NCI-H510A treated with DMSO at 0.1 percent for 48 hours (cell line): ENCODE data around the gene DCAF12.
"Not testable (repeated sequence)": the region's sequence is repeated elsewhere in the genome, so short reads cannot be mapped to it uniquely, and the experiment has no call there.

ENCODE experiments used
- DNase-seq: peaks from one replicate; lab custom pipeline; 2025; lab: John Stamatoyannopoulos, UW

Gene DCAF12

DNA sequence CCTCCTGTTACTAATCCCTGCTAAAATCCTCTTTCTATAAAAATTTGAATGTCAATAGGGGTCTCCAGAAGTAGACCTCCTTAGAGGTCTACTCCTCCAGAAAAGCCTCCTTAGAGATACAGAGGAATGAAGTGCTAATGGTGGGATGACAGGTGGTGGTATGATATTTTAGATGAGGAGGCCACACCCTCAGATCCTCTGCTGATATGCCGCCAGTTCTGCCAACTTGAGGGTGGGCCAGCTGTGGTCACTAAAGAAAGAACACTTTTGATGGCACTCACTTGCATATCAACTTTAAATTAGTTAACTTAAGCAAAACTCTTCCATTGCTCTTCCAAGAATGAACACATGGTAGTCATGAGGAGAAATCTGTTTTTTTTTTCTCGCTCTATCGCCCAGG lies 61.0 kb downstream of the DCAF12 start:
- DNase-seq: no peak

- no peak for DNase-seq
These were observed 66.5 kb downstream of the DCAF12 start for GRCh38 chr9:34059954-34060353.

- DNase-seq: no peak
These were observed 67.2 kb downstream of the DCAF12 start for GRCh38 chr9:34059281-34059680.

GRCh38 chr9:34049630-34050384 lies 76.7 kb downstream of the DCAF12 start:
- peak; percentile 26 for DNase-seq

DNA sequence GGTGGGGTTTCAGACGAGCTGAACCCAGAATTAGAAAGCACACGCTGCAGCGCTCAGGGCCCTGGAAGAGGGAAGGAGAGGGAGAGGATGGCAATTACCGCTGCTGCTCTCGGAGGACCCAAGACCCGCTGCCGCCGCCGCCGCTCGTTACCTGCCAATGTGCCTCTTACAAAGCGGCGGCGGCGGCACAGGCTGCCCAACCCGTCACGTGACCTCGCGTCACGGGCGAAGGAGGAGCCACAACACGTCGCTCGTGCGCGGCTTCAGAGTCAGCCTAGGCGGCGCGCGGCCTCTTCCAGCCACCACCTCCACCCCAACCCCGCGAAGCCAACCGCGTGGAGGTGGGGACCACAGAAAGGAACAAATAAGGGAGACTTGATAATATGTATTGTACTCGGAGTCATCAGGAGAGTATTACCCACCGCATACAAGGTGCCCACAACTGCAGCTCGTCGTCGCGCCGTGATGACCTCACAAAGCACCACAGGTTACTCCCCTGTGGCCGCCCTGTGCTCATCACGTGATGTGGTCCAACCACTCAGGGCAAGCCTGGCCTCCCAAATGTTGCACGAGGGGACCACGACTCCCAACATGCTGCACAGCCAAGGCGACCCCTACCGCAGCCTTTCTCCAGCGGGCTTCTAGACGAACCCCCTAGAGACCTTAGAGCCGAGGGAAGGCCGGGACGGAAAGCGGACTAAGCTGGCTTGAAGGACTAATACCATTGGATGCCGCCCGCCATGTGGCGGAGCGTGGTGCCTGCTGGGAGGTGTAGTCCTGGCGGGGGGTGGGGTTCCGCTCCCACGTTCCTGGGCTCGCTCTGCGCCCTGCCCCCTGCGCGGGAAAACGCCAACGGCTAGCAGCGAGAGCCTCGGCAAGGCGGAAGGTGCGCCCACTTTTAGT lies 77.5 kb downstream of the DCAF12 start, which contains the start of gene UBAP2:
UBAP2 (minus strand) TSS at position 161 of the 903 bp plus-strand sequence. CDS start 31,739 bp downstream, outside the sequence.
- peak; percentile 89 for DNase-seq

DNA sequence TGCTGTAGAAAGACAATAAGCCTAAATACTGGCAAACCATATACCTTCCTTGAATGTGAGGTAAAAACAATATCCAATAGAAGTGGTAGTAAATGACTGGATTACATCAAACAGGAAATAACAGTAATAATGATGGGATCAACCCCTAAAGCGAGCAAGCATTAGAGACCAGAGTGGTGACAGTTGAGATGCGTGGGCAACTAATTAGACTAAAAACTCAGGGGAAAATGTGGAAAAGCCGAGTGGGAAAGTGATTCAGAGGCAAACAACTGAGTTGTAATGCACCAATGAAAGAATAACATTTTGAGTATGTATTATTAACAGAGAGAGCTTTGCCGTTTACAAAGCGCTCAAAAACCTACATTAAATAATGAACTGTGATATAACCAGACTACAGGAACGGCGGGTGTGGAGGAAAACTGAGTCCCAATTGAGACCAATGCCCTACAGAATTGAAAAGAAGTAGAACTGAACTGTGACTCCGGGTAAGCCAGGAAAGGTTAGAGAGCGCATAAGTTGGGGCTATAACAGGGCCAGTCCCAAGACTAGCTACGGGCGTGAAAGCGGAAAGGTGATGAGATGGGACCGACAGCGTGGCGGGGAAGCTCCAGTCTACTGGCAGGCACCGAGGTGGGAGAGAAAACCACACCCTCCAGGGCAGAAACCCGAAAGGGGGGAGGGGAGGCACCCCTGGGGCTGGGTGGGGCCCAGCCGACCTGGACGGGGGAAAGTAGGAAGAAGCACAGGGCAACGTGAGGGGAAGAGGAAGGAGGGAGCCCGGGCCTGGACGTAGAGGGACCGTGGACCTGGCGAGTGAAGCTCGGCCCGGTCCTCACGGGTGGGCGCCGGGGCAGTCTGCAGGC lies 78.4 kb downstream of the DCAF12 start:
- peak; percentile 23 for DNase-seq

- DNase-seq: no peak
These were observed 79.6 kb downstream of the DCAF12 start for GRCh38 chr9:34046784-34047379.

GRCh38 chr9:34045903-34046302 lies 80.6 kb downstream of the DCAF12 start:
- no peak for DNase-seq

GRCh38 chr9:34042074-34042473 lies 84.4 kb downstream of the DCAF12 start:
- not testable (repeated sequence) for DNase-seq

- DNase-seq: not testable (repeated sequence)
These were observed 87.6 kb downstream of the DCAF12 start for GRCh38 chr9:34038851-34039250.

DNA sequence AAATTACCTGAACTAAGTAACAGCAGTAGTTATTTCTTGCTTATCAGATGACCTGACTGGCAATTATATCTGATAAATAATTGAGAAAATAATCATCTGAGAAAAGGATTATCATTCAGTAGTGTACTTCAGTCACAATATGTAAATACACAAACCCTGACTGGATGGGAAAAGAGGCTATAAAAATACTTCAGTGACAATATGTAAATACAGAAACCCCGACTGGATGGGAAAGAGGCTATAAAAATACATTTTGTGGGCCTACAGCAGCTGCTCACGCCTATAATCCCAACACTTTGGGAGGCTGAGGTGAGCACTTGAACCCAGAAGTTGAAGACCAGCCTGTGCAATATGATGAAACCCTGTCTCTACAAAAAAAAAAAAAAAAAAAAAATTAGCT lies 88.9 kb downstream of the DCAF12 start:
- DNase-seq: peak; percentile 82

DNA sequence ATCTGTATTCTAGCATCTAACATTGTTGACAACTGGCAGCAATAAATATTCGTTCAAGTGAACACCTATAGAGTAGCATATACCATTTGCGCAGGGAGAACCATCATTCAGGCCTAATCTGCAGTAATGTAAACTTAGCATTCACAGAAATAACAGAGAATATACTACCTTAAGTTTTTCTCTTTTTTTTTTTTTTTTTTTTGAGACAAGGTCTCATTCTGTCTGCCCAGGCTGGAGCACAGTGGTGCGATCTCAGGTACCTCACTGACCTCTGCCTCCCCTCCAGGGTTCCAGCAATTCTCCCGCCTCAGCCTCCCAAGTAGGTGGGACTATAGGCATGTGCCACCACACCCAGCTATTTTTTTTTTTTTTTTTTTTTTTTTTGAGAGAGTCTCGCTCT lies 89.9 kb downstream of the DCAF12 start:
- DNase-seq: no peak
